Fibroblast of skin of left quadriceps (primary cell): ENCODE measurements around the gene CPEB2.
A peak's percentile ranks its signal among the peaks of the same experiment; 100 is the strongest.
"Not testable (repeated sequence)": the region's sequence is repeated elsewhere in the genome, so short reads cannot be mapped to it uniquely, and the experiment has no call there.

Experiments
- DNase-seq, 2 experiments: peaks; one replicate each; pipeline ENCODE4 v3.0.0-alpha.2; 2013; ENCODE audit warnings: low read depth in 2 of 2

The CPEB2 gene

GRCh38 chr4:15043922-15044321 is 41.6 kb downstream of the CPEB2 start:
- no peak for DNase-seq

GRCh38 chr4:15054541-15054940 is 52.3 kb downstream of the CPEB2 start:
- DNase-seq = no peak

- DNase-seq = no peak
Measured at GRCh38 chr4:15060213-15060612, 57.9 kb downstream of the CPEB2 start.

GRCh38 chr4:15063341-15063740 is 61.1 kb downstream of the CPEB2 start:
- no peak for DNase-seq

GRCh38 chr4:15065516-15065915 is 63.2 kb downstream of the CPEB2 start:
- no peak for DNase-seq

- no peak for DNase-seq
Measured at GRCh38 chr4:15066140-15066539, 63.9 kb downstream of the CPEB2 start.

GRCh38 chr4:15068298-15068697 is 66.0 kb downstream of the CPEB2 start:
- DNase-seq = no peak

- DNase-seq = no peak
Measured at GRCh38 chr4:15075875-15076274, 73.6 kb downstream of the CPEB2 start.

- DNase-seq = no peak
Measured at GRCh38 chr4:15077969-15078368, 75.7 kb downstream of the CPEB2 start.

- no peak for DNase-seq
Measured at GRCh38 chr4:15078682-15079642, 76.7 kb downstream of the CPEB2 start.

- no peak for DNase-seq
Measured at GRCh38 chr4:15084780-15085179, 82.5 kb downstream of the CPEB2 start.

- DNase-seq = not testable (repeated sequence)
Measured at GRCh38 chr4:15085762-15086161, 83.5 kb downstream of the CPEB2 start.

GRCh38 chr4:15086259-15086658 is 84.0 kb downstream of the CPEB2 start:
- not testable (repeated sequence) for DNase-seq

GRCh38 chr4:15088394-15089035 is 86.2 kb downstream of the CPEB2 start:
- no peak for DNase-seq

GRCh38 chr4:15089979-15090378 is 87.7 kb downstream of the CPEB2 start:
- DNase-seq = no peak

GRCh38 chr4:15100380-15100779 is 98.1 kb downstream of the CPEB2 start:
- no peak for DNase-seq

GRCh38 chr4:15100994-15101695 is 98.9 kb downstream of the CPEB2 start:
- DNase-seq = peak; percentile 14

- no peak for DNase-seq
Measured at GRCh38 chr4:15104825-15105224, 102.5 kb downstream of the CPEB2 start.

- no peak for DNase-seq
Measured at GRCh38 chr4:15106399-15106798, 104.1 kb downstream of the CPEB2 start.

GRCh38 chr4:15109600-15109999 is 107.3 kb downstream of the CPEB2 start:
- DNase-seq = no peak

- DNase-seq = no peak
Measured at GRCh38 chr4:15110120-15110571, 107.9 kb downstream of the CPEB2 start.

GRCh38 chr4:15116509-15117079 is 114.3 kb downstream of the CPEB2 start:
- DNase-seq = no peak
